Lower leg skin (tissue), 3 donors: Measurements from ENCODE around the gene CD302.

Experiments
- CTCF ChIP-seq, 3 donors: fragments of 450-650 bp; IDR thresholded peaks; one replicate each; pipeline ENCODE4 v1.5.1; 2016; ENCODE audit warnings: antibody characterized with exemption in 3 of 3, mild to moderate bottlenecking in 3 of 3, moderate library complexity in 2 of 3
- POLR2A ChIP-seq, 2 donors: fragments of 450-650 bp; IDR thresholded peaks; one replicate each; pipeline ENCODE4 v1.6.1; 2016 to 2017; ENCODE audit warnings: antibody characterized with exemption in 2 of 2, mild to moderate bottlenecking in 1 of 2, moderate library complexity in 1 of 2

GRCh38 chr2:159737292-159737916 is 60.6 kb downstream of the CD302 start:
- TF ChIP-seq CTCF (IDR thresholded peaks at IDR 0.05) (no peak), POLR2A (IDR thresholded peaks at IDR 0.05) (no peak)
